Measurements from ENCODE around the gene PRDM1. TPM values are rescaled to one million over a fixed set of nuclear protein-coding genes. Genes with fewer than 3 reads are reported as not detected.

Gene PRDM1
- total and polyA plus RNA-seq, 2 of the 13 experiments (the other 11 are each of a cell fraction or from before 2014, with no cell fraction given): 0.13 TPM; not detected in 1

DNA sequence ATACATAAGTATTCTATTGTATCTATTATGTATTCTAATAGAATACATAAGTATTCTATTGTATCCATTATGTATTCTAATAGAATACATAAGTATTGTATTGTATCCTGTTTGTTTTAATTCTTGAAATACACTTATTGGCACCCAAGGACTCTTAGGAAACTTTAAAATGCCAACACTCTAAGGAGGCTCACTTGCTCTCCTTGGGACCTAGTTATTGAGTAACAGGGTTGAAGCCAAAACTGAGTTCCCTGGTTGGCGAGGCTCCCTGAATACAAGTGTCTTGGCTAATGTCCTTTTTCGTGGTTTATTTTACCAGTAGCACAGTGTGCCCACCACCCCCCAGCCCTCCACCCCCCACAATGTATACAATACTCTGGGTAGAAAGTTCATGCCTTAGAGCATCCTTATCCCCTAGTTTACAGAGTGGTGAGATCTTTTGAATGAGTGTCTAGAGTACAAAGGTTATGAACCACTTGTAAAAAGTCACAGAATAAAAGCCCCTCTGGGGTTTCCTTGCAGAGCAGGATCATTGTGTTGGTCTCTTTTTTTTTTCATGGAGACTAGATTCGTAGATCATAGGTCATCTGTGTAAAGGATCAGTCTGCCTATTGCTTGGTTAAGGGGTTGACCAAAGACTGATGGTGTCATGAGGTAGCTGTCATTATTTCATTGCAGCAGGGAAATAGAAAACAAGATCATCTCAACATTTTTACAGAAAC, 32.5 kb upstream of the PRDM1 start:
- no peaks in the 10 kb centered on the region for H3K36me3 ChIP-seq (replicated peaks in 1 of 2; ENCODE audit: control insufficient read depth in 1 of 2, insufficient read depth in 2 of 2, low read length in 2 of 2)
- no peak overlapping the region for H3K9ac ChIP-seq (ENCODE audit: insufficient read depth, low read depth, low read length)
- no peak overlapping the region for H3K4me3 ChIP-seq (replicated peaks in 1 of 3; ENCODE audit: insufficient read depth in 1 of 3, low read depth in 2 of 3, low read length in 3 of 3)
- H3K27me3 ChIP-seq (ENCODE audit: control insufficient read depth in 1 of 2, insufficient read depth in 2 of 2, low read length in 2 of 2): peaks cover 1 to 17% of the 10 kb centered on the region in 2 experiments; a peak in 3 of 5 replicates
- WGBS (ENCODE audit: low lambda C conversion rate): 0% methylated on average over 3 of the region's 3 CpGs
- ChIA-PET POLR2A (no interaction called here), CTCF (ENCODE audit: low intra/inter-chr PET ratio, low total read pairs) (no interaction called here)
- H3K79me2 ChIP-seq (ENCODE audit: insufficient read depth, low read length): no peaks in the 10 kb centered on the region
- peaks cover 8% of the 10 kb centered on the region for H3K4me1 ChIP-seq (ENCODE audit: insufficient read depth, low read length)
- in situ Hi-C loops (cut with HindIII; ENCODE audit: extremely low pct_ligation_motif_present, low pct_unique_long_range_greater_than_20kb): no loop called here
- H3K9me3 ChIP-seq (ENCODE audit: low read length): no peaks in the 10 kb centered on the region
- no peaks in the 10 kb centered on the region for H4K20me1 ChIP-seq (ENCODE audit: insufficient read depth, low read length)
- DNase-seq (ENCODE audit: low spot score): no peak
- no peak for ATAC-seq
- no peak for FAIRE-seq
- intact Hi-C loops (cut with micrococcal nuclease; ENCODE audit: unreplicated experiment): no loop called here
- H2AFZ ChIP-seq (ENCODE audit: low read length): no peak overlapping the region
- no peak overlapping the region for H3K4me2 ChIP-seq (ENCODE audit: low read depth, low read length)
- TF ChIP-seq GATA4 (IDR thresholded peaks at IDR 0.05; ENCODE audit: borderline replicate concordance, low read depth): no peak
- TF ChIP-seq ZNF24 (IDR thresholded peaks at IDR 0.05): no peak
- no peak overlapping the region for H3K27ac ChIP-seq (ENCODE audit: extremely low read length, insufficient read depth, low read length)
- BruUV-seq (replicated peaks): no TSS peak

DNA sequence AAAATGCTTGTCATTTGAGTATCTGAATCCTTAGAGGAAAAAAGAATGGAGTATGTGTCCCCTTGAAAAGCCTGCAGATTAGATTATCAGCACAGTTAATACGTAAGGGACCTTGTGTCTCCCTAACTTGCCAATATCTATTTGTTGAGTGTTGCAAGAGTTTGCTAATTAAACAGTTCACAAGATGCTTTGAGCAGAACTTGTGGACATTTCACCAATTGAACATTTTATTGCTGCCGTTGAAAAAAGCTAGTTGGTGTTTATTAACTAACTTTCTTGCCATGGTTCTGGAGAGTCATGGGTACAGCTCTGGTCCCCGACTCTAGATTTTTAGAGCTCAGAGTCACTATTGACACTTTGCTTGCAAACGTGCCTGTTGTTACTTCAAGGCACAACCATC, 30.6 kb upstream of the PRDM1 start:
- Histone ChIP-seq H3K9ac (ENCODE audit: insufficient read depth, low read depth, low read length) (no peak overlapping the region), H3K4me1 (ENCODE audit: insufficient read depth, low read length) (peaks cover 8% of the 10 kb centered on the region), H3K4me2 (ENCODE audit: low read depth, low read length) (no peak overlapping the region), H3K9me3 (ENCODE audit: low read length) (no peaks in the 10 kb centered on the region), H3K27me3 (ENCODE audit: control insufficient read depth in 1 of 2, insufficient read depth in 2 of 2, low read length in 2 of 2) (peaks cover 1 to 9% of the 10 kb centered on the region in 2 experiments; a peak in 3 of 5 replicates), H3K4me3 (replicated peaks in 1 of 3; ENCODE audit: insufficient read depth in 1 of 3, low read depth in 2 of 3, low read length in 3 of 3) (no peak overlapping the region), H2AFZ (ENCODE audit: low read length) (no peak overlapping the region), H3K79me2 (ENCODE audit: insufficient read depth, low read length) (no peaks in the 10 kb centered on the region), H4K20me1 (ENCODE audit: insufficient read depth, low read length) (no peaks in the 10 kb centered on the region), H3K27ac (ENCODE audit: extremely low read length, insufficient read depth, low read length) (no peak overlapping the region), H3K36me3 (replicated peaks in 1 of 2; ENCODE audit: control insufficient read depth in 1 of 2, insufficient read depth in 2 of 2, low read length in 2 of 2) (no peaks in the 10 kb centered on the region)
- intact Hi-C loops (cut with micrococcal nuclease; ENCODE audit: unreplicated experiment) (no loop called here), in situ Hi-C loops (cut with HindIII; ENCODE audit: extremely low pct_ligation_motif_present, low pct_unique_long_range_greater_than_20kb) (no loop called here)
- POLR2A ChIA-PET: no interaction called here
- DNase-seq (ENCODE audit: low spot score) (no peak), ATAC-seq (no peak), FAIRE-seq (peak; percentile 46)
- CTCF ChIA-PET (ENCODE audit: low intra/inter-chr PET ratio, low total read pairs): no interaction called here
- no TSS peak for BruUV-seq (replicated peaks)
- WGBS (ENCODE audit: low lambda C conversion rate): 2% methylated on average over 4 of the region's 4 CpGs
- TF ChIP-seq FOXP1 (IDR thresholded peaks at IDR 0.05) (no peak), FOXP1 (CRISPR knock-in tag; IDR thresholded peaks at IDR 0.05) (no peak), NR2F6 (IDR thresholded peaks at IDR 0.05) (peak; percentile 19; the same call in 1 of the 2 replicates), NR2F6 (CRISPR knock-in tag; IDR thresholded peaks at IDR 0.05) (no peak), AKAP8 (CRISPR knock-in tag; IDR thresholded peaks at IDR 0.05) (no peak)
- TF ChIP-seq, protein P1, sequence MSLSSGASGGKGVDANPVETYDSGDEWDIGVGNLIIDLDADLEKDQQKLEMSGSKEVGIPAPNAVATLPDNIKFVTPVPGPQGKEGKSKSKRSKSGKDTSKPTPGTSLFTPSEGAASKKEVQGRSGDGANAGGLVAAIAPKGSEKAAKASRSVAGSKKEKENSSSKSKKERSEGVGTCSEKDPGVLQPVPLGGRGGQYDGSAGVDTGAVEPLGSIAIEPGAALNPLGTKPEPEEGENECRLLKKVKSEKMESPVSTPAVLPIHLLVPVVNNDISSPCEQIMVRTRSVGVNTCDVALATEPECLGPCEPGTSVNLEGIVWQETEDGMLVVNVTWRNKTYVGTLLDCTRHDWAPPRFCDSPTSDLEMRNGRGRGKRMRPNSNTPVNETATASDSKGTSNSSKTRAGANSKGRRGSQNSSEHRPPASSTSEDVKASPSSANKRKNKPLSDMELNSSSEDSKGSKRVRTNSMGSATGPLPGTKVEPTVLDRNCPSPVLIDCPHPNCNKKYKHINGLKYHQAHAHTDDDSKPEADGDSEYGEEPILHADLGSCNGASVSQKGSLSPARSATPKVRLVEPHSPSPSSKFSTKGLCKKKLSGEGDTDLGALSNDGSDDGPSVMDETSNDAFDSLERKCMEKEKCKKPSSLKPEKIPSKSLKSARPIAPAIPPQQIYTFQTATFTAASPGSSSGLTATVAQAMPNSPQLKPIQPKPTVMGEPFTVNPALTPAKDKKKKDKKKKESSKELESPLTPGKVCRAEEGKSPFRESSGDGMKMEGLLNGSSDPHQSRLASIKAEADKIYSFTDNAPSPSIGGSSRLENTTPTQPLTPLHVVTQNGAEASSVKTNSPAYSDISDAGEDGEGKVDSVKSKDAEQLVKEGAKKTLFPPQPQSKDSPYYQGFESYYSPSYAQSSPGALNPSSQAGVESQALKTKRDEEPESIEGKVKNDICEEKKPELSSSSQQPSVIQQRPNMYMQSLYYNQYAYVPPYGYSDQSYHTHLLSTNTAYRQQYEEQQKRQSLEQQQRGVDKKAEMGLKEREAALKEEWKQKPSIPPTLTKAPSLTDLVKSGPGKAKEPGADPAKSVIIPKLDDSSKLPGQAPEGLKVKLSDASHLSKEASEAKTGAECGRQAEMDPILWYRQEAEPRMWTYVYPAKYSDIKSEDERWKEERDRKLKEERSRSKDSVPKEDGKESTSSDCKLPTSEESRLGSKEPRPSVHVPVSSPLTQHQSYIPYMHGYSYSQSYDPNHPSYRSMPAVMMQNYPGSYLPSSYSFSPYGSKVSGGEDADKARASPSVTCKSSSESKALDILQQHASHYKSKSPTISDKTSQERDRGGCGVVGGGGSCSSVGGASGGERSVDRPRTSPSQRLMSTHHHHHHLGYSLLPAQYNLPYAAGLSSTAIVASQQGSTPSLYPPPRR (CRISPR knock-in tag; IDR thresholded peaks at IDR 0.05; ENCODE audit: borderline replicate concordance): peak; percentile 60; the same call in 1 of the 2 replicates
- TF ChIP-seq, protein P2, sequence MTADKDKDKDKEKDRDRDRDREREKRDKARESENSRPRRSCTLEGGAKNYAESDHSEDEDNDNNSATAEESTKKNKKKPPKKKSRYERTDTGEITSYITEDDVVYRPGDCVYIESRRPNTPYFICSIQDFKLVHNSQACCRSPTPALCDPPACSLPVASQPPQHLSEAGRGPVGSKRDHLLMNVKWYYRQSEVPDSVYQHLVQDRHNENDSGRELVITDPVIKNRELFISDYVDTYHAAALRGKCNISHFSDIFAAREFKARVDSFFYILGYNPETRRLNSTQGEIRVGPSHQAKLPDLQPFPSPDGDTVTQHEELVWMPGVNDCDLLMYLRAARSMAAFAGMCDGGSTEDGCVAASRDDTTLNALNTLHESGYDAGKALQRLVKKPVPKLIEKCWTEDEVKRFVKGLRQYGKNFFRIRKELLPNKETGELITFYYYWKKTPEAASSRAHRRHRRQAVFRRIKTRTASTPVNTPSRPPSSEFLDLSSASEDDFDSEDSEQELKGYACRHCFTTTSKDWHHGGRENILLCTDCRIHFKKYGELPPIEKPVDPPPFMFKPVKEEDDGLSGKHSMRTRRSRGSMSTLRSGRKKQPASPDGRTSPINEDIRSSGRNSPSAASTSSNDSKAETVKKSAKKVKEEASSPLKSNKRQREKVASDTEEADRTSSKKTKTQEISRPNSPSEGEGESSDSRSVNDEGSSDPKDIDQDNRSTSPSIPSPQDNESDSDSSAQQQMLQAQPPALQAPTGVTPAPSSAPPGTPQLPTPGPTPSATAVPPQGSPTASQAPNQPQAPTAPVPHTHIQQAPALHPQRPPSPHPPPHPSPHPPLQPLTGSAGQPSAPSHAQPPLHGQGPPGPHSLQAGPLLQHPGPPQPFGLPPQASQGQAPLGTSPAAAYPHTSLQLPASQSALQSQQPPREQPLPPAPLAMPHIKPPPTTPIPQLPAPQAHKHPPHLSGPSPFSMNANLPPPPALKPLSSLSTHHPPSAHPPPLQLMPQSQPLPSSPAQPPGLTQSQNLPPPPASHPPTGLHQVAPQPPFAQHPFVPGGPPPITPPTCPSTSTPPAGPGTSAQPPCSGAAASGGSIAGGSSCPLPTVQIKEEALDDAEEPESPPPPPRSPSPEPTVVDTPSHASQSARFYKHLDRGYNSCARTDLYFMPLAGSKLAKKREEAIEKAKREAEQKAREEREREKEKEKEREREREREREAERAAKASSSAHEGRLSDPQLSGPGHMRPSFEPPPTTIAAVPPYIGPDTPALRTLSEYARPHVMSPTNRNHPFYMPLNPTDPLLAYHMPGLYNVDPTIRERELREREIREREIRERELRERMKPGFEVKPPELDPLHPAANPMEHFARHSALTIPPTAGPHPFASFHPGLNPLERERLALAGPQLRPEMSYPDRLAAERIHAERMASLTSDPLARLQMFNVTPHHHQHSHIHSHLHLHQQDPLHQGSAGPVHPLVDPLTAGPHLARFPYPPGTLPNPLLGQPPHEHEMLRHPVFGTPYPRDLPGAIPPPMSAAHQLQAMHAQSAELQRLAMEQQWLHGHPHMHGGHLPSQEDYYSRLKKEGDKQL (CRISPR knock-in tag; IDR thresholded peaks at IDR 0.05; ENCODE audit: low read depth): peak; percentile 48; the same call in 1 of the 2 replicates
